Lung (tissue), 12 donors: ENCODE results near the gene IST1. TPM values are rescaled to one million over a fixed set of nuclear protein-coding genes. Genes with fewer than 3 reads are reported as not detected.

Experiments used
- ATAC-seq: fragments of 200-7000 bp; cut with Tn5 transposase; one replicate; pipeline ENCODE4 v1.9.1; 2020; ENCODE audit warnings: moderate number of reproducible peaks; ENCODE audit not compliant: insufficient read depth, low FRiP score
- DNase-seq, 3 donors: peaks; one replicate each; pipeline ENCODE4 v3.0.0-alpha.2; 2013 to 2017
- H3K27ac ChIP-seq, 2 donors: one replicate each; pipeline ENCODE4 v1.5.1; 2013; ENCODE audit warnings: mild to moderate bottlenecking in 2 of 2, moderate library complexity in 2 of 2, control low read depth in 1 of 2, inconsistent platforms in 1 of 2, low read depth in 1 of 2, low read length in 1 of 2
- H3K27me3 ChIP-seq, 3 donors: one replicate each; pipeline ENCODE4 v1.5.1; 2013; ENCODE audit warnings: low read length in 2 of 3; ENCODE audit not compliant: control insufficient read depth in 3 of 3, insufficient read depth in 3 of 3
- H3K36me3 ChIP-seq, 4 donors: one replicate each; pipeline ENCODE4 v1.5.1; 2013; ENCODE audit warnings: low read length in 4 of 4, mild to moderate bottlenecking in 1 of 4, moderate library complexity in 1 of 4; ENCODE audit not compliant: control insufficient read depth in 4 of 4, insufficient read depth in 4 of 4
- H3K4me1 ChIP-seq, 5 donors: one replicate each; pipeline ENCODE4 v1.5.1; 2013; ENCODE audit warnings: low read length in 5 of 5, mild to moderate bottlenecking in 2 of 5, moderate library complexity in 1 of 5; ENCODE audit not compliant: control insufficient read depth in 5 of 5, insufficient read depth in 5 of 5
- H3K4me3 ChIP-seq: one replicate; pipeline ENCODE4 v1.5.1; 2013; ENCODE audit warnings: mild to moderate bottlenecking, control low read depth, moderate library complexity
- H3K9ac ChIP-seq, 2 donors: one replicate each; pipeline ENCODE4 v1.5.1; 2013; ENCODE audit warnings: low read length in 2 of 2, control low read depth in 1 of 2; ENCODE audit not compliant: insufficient read depth in 1 of 2
- H3K9me3 ChIP-seq, 4 donors: one replicate each; pipeline ENCODE4 v1.5.1; 2013; ENCODE audit warnings: low read length in 3 of 4, mild to moderate bottlenecking in 1 of 4, moderate library complexity in 1 of 4; ENCODE audit not compliant: control insufficient read depth in 4 of 4, insufficient read depth in 3 of 4
- WGBS, 2 donors: extraction: QIAGEN DNeasy Blood & Tissue Kit; methylation state at CpG; one replicate each; pipeline ENCODE4 v1.1.7; 2013; 5-methylcytosine and 5-hydroxymethylcytosine counted together
- polyA plus RNA-seq, 2 donors: library from polyadenylated mRNA; stranded (reverse); fragments of 200-250 nt; gene quantifications; one replicate each; pipeline ENCODE4 v1.2.1, GENCODE V29; 2013
- total RNA-seq, 2 donors: library from RNA; depleted of rRNA in 1 of 2; stranded (reverse); fragments of >200 nt in 1 of 2; gene quantifications; one replicate each; pipeline ENCODE4 v1.2.1, GENCODE V29; 2014 to 2021
- TF ChIP-seq, protein P1 (sequence below): IDR thresholded peaks from 2 replicates; pipeline ENCODE4 v1.5.1; 2012; ENCODE audit warnings: mild to moderate bottlenecking; ENCODE audit errors: control extremely low read depth, extremely low read depth
- donor health status: control.
- donor health status: control.
- donor health status: Bipolar disorder and iron deficiency.
- donor health status: healthy.
- donor health status: DM: yes; HTN: yes; CAD: no.

The IST1 gene
- total and polyA plus RNA-seq, 4 donors, result 77.4 to 236 (median 146) TPM

DNA sequence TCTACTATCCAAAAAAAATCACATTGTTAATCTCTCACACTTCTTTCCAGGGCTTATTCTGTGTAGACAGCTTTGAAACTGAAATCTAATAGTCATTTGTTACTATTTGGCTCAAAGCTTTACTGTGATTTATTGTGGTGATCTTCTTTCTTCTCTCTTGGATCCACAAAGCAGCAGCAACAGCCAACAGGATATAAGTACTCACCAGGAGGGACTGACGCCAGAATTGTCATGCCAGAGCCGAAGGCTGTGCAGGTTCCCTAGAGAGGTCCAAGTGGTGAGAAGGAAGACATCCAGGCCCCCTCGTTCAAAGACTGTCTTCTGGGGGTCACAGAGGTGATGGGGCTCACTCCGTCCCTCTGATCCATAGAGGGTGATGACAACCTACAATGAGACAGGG is 71.6 kb downstream of the IST1 start:
- TF ChIP-seq, protein P1, sequence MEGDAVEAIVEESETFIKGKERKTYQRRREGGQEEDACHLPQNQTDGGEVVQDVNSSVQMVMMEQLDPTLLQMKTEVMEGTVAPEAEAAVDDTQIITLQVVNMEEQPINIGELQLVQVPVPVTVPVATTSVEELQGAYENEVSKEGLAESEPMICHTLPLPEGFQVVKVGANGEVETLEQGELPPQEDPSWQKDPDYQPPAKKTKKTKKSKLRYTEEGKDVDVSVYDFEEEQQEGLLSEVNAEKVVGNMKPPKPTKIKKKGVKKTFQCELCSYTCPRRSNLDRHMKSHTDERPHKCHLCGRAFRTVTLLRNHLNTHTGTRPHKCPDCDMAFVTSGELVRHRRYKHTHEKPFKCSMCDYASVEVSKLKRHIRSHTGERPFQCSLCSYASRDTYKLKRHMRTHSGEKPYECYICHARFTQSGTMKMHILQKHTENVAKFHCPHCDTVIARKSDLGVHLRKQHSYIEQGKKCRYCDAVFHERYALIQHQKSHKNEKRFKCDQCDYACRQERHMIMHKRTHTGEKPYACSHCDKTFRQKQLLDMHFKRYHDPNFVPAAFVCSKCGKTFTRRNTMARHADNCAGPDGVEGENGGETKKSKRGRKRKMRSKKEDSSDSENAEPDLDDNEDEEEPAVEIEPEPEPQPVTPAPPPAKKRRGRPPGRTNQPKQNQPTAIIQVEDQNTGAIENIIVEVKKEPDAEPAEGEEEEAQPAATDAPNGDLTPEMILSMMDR, result no peak
- H3K36me3 ChIP-seq, result no peaks in the 10 kb centered on the region
- H3K27me3 ChIP-seq, result no peaks in the 10 kb centered on the region
- WGBS, 2 donors, result 60 to 75% methylated on average over 4 of the region's 4 CpGs
- no peaks in the 10 kb centered on the region for H3K9me3 ChIP-seq
- H3K4me3 ChIP-seq, result no peak overlapping the region
- ATAC-seq, result no peak
- no peaks in the 10 kb centered on the region for H3K4me1 ChIP-seq
- no peak overlapping the region for H3K27ac ChIP-seq
- H3K9ac ChIP-seq, result no peak overlapping the region
- no peak for DNase-seq

DNA sequence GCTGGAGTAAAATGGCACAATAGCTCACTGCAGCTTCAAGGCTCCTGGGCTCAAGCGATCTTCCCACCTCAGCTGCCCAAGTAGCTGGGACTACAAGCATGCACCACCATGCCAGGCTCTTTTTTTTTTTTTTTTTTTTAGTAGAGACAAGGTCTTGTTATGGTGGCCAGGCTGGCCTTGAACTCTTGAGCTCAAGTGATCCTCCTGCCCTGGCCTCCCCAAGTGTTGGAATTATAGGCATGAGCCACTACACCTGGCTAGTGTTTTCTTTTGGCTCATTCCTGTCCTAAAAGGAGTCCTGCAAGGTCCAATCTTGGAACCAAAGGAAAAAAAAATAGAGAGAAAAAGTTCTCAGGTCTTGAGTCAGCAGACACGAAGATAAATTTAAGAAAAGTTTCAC is 74.0 kb downstream of the IST1 start:
- Histone ChIP-seq H3K9ac (no peak overlapping the region), H3K36me3 (no peaks in the 10 kb centered on the region), H3K27me3 (no peaks in the 10 kb centered on the region), H3K4me3 (no peak overlapping the region), H3K4me1 (no peaks in the 10 kb centered on the region), H3K27ac (no peak overlapping the region), H3K9me3 (no peaks in the 10 kb centered on the region)
- ATAC-seq (no peak), DNase-seq (no peak)
- TF ChIP-seq, protein P1, result no peak
- 94 to 100% methylated on average over 2 of the region's 2 CpGs for WGBS, 2 donors

GRCh38 chr16:71971571-71971970 is 76.2 kb downstream of the IST1 start:
- DNase-seq (no peak), ATAC-seq (no peak)
- H3K4me3 ChIP-seq, result no peak overlapping the region
- TF ChIP-seq, protein P1, result no peak
- no peaks in the 10 kb centered on the region for H3K27me3 ChIP-seq
- no peaks in the 10 kb centered on the region for H3K36me3 ChIP-seq
- no peaks in the 10 kb centered on the region for H3K4me1 ChIP-seq
- no peaks in the 10 kb centered on the region for H3K9me3 ChIP-seq
- H3K27ac ChIP-seq, result no peak overlapping the region
- WGBS, 2 donors, result 90 to 94% methylated on average over 4 of the region's 4 CpGs
- no peak overlapping the region for H3K9ac ChIP-seq

GRCh38 chr16:71972356-71972755 is 77.0 kb downstream of the IST1 start:
- H3K36me3 ChIP-seq, result no peaks in the 10 kb centered on the region

More at GRCh38 chr16:71972356-71972755, 77.0 kb downstream of the IST1 start:
- H3K9ac ChIP-seq, result no peak overlapping the region
- WGBS, 2 donors, result 87 to 97% methylated on average over 3 of the region's 3 CpGs
- no peaks in the 10 kb centered on the region for H3K27me3 ChIP-seq
- H3K4me3 ChIP-seq, result no peak overlapping the region
- H3K27ac ChIP-seq, result no peak overlapping the region
- TF ChIP-seq, protein P1, result no peak
- no peaks in the 10 kb centered on the region for H3K9me3 ChIP-seq
- DNase-seq (no peak), ATAC-seq (no peak)
- no peaks in the 10 kb centered on the region for H3K4me1 ChIP-seq
